ENCODE data around the gene MPHOSPH9.

The MPHOSPH9 gene

DNA sequence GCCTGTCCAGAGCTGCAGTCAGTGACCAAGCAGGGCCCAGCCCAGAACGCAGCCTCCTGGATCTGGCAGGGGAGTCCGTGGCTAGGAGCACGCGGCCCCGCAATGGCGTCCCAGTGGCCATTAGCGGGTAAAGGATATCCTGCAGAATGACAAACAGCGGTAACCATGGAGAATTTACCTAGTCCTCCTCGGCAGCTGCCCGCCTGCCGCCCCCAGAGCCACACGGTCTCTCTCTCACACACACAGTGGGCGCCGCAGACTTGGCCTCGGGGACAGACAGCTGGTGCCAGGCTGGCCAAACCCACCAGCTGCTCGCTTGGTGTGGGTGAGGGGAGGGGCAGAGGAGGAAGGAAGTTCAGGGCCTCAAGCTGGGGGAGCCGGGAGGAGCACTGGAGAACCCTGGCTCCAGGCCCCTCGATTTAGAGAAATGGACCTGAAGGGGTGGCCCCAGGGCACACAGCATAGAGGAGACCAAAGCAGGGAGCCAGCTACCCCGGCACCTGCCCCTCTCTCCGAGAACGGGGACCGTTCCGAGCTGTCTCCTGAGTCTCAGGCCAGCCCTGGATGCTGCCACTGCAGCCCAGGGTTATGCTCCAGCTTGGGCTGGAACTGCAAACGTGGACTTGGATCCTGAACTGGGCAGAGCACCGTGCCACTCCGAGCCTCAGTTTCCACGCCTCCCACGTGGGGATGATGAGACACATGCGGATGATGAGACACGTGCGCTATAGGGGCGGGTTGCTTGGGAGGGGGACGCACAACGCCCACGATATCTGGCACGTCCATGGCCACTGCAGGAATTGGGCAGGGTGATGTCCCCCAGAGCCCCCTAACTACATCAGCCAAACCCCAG is 35.3 kb upstream of the MPHOSPH9 start:
- Histone ChIP-seq H3K4me1 (ENCODE audit: control insufficient read depth, insufficient read depth, low read length) (peaks cover 14% of the 10 kb centered on the region), H3K27me3 (ENCODE audit: control insufficient read depth, insufficient read depth, low read length) (no peaks in the 10 kb centered on the region), H3K36me3 (ENCODE audit: control insufficient read depth, insufficient read depth, low read length) (peaks cover 13% of the 10 kb centered on the region; the same call in 1 of the 2 replicates), H3K27ac (ENCODE audit: low read length) (no peak overlapping the region), H3K4me3 (ENCODE audit: low read length) (no peak overlapping the region), H3K9me3 (ENCODE audit: control insufficient read depth, insufficient read depth, low read length) (no peaks in the 10 kb centered on the region)
- no CpG with 5 or more reads among the region's 36 CpGs for WGBS (ENCODE audit: insufficient coverage, insufficient read length)
- DNase-seq (ENCODE audit: low read depth, low spot score): no peak

DNA sequence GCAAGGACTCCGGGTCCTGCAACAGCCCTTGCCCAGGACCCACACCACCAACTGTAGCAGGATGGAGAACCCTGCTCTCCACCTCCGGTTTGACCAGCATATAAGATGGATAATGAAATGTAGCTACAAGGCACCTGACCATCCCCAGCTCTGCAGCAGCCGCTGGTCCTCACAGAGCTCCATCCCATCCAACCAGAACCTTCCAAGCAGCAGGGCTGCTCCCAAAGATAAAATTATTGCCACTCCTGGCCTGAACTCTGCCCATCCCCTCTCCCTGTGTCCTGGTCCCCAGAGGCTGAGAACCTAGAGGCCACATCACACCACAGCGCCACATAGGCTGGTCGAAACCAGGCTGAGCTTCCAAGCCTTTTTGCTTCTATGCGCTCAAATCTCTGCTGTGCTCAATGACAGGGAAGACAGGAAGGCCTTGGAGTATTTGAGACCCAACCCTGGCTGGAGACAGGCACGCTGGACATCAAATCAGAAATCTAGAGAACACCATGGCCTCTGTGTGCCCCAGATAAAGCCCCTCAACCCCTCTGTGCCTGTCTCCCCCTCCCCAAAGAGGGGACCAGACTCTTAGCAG is 34.5 kb upstream of the MPHOSPH9 start:
- Histone ChIP-seq H3K27ac (ENCODE audit: low read length) (no peak overlapping the region), H3K4me3 (ENCODE audit: low read length) (no peak overlapping the region), H3K27me3 (ENCODE audit: control insufficient read depth, insufficient read depth, low read length) (no peaks in the 10 kb centered on the region), H3K36me3 (ENCODE audit: control insufficient read depth, insufficient read depth, low read length) (peaks cover 14% of the 10 kb centered on the region; the same call in 1 of the 2 replicates), H3K4me1 (ENCODE audit: control insufficient read depth, insufficient read depth, low read length) (peaks cover 12% of the 10 kb centered on the region), H3K9me3 (ENCODE audit: control insufficient read depth, insufficient read depth, low read length) (no peaks in the 10 kb centered on the region)
- no peak for DNase-seq (ENCODE audit: low read depth, low spot score)
- WGBS (ENCODE audit: insufficient coverage, insufficient read length): no CpG with 5 or more reads among the region's 7 CpGs

DNA sequence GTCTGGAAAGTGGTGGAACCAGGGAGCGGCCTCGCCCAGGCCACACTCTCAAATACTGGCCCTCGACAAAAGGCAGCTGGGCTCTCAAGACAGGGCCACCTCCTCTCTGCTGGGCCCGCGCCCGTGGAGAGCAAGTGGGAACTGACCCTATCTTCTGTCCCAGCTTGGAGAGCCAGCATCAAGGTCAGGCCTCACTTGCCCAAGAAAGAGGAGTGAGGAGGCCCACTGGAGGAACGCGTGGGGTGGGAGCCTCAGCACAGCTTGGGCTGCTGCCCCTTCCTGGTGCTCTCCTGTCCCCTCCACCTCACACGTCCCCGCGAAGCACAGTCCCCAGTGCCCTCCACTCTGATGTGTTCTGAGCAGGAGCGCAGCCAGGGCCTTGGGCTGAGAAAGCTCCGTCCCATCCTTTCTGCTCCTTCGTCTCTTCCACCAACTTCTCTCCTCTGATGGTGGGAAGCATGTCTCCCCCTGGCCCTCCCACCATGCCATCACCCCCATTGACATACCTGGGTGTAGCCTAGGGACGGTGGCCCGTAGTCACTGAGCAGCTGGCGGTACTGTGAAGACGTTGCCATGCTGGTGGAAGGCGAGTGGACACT is 33.8 kb upstream of the MPHOSPH9 start:
- Histone ChIP-seq H3K27me3 (ENCODE audit: control insufficient read depth, insufficient read depth, low read length) (no peaks in the 10 kb centered on the region), H3K9me3 (ENCODE audit: control insufficient read depth, insufficient read depth, low read length) (no peaks in the 10 kb centered on the region), H3K27ac (ENCODE audit: low read length) (no peak overlapping the region), H3K4me1 (ENCODE audit: control insufficient read depth, insufficient read depth, low read length) (peaks cover 12% of the 10 kb centered on the region), H3K36me3 (ENCODE audit: control insufficient read depth, insufficient read depth, low read length) (peaks cover 14% of the 10 kb centered on the region; the same call in 1 of the 2 replicates), H3K4me3 (ENCODE audit: low read length) (no peak overlapping the region)
- DNase-seq (ENCODE audit: low read depth, low spot score): no peak
- WGBS (ENCODE audit: insufficient coverage, insufficient read length): no CpG with 5 or more reads among the region's 19 CpGs

DNA sequence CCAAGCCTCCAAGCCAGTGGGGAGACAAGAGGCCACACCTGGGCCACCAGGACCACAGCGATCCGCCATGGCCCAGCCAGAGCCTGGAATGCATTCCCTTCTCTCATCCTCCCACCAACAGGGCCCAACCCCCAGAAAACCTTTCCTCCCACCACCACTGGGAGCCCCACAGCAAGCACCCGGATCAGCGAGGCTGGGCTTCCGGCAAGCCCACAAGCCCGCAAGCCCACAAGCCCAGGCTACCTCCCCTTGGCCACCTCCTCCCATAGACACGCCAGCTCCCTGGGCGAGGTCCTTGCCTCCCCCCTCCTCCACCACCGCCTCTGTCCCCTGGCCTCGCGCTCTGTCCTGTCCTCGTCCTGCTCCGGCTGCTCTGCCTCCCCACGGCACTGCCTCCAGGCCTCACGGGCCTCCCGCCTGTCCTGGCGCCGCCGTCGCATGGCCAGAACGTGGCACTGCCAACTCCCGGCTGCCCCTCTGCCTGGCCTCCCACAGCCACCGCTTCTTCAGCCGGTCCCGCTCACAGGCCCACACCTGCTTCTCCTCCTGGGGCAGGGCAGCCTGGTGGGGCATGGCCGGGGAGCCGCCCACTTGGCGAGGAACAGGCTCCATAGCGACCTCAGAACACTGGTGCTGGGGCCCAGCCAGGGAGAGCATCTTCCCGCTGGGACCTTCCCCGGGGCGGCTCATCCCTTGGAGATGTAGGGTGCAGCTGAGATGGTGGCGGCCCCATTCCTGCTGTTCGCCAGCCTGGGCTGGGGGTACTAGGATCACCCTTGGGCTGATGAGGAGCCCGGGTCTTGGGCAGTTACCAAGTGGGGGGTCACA is 33.1 kb upstream of the MPHOSPH9 start:
- no CpG with 5 or more reads among the region's 35 CpGs for WGBS (ENCODE audit: insufficient coverage, insufficient read length)
- peaks cover 14% of the 10 kb centered on the region; the same call in 1 of the 2 replicates for H3K36me3 ChIP-seq (ENCODE audit: control insufficient read depth, insufficient read depth, low read length)
- H3K27me3 ChIP-seq (ENCODE audit: control insufficient read depth, insufficient read depth, low read length): no peaks in the 10 kb centered on the region
- DNase-seq (ENCODE audit: low read depth, low spot score): no peak
- no peak overlapping the region for H3K4me3 ChIP-seq (ENCODE audit: low read length)
- H3K4me1 ChIP-seq (ENCODE audit: control insufficient read depth, insufficient read depth, low read length): peaks cover 12% of the 10 kb centered on the region
- H3K9me3 ChIP-seq (ENCODE audit: control insufficient read depth, insufficient read depth, low read length): no peaks in the 10 kb centered on the region
- no peak overlapping the region for H3K27ac ChIP-seq (ENCODE audit: low read length)

DNA sequence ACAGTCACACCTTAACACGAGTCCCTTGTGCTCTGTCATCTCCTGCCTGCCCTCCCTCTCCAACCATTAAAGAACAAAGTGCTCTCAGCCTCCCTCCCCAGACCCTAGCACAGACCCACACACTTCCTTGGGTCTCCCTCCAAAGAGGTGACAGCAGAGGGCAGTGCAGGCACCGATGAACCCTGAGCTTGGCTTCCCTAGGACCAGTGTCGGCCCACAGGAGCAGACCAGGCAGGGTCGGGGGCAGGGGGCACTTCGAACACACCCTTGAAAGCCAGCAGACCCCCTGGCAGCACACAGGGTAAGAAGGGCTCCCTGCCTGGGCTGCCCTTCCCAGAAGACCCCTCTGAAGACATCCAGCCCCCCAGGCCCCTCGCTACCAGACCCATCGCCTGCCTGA is 31.7 kb upstream of the MPHOSPH9 start:
- H3K36me3 ChIP-seq (ENCODE audit: control insufficient read depth, insufficient read depth, low read length): peaks cover 14% of the 10 kb centered on the region; the same call in 1 of the 2 replicates
- no peaks in the 10 kb centered on the region for H3K9me3 ChIP-seq (ENCODE audit: control insufficient read depth, insufficient read depth, low read length)
- H3K27me3 ChIP-seq (ENCODE audit: control insufficient read depth, insufficient read depth, low read length): no peaks in the 10 kb centered on the region
- no CpG with 5 or more reads among the region's 7 CpGs for WGBS (ENCODE audit: insufficient coverage, insufficient read length)
- peaks cover 12% of the 10 kb centered on the region for H3K4me1 ChIP-seq (ENCODE audit: control insufficient read depth, insufficient read depth, low read length)
- no peak overlapping the region for H3K27ac ChIP-seq (ENCODE audit: low read length)
- DNase-seq (ENCODE audit: low read depth, low spot score): no peak
- no peak overlapping the region for H3K4me3 ChIP-seq (ENCODE audit: low read length)

DNA sequence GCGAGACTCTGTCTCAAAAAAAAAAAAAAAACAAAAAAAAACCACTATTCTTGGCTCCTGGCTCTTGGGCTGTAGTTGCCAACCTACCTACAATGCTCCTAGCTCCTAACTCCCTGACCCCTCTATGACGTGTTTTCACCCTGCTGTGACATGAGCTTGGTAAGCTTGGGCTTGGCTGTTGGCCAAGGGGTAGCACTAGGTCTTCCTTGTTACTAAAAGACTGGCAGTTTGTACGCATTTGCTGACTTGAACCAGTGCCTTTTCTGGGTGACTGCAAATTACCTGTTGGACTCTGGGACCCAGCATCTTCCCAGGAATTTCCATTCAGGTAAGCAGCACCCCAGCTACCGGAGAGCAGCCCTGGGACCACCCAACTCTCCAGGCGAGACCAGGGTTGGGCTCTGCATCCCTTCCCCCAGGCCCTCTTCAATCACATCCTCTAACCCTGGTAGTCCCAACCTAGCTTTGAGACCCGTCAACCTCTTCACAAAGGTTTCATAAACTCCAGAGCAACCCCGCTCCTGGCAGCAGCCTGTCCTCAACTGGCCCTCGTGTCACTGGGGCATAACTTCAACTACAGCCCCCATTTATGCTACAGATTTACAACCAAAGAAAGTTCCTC is 30.4 kb upstream of the MPHOSPH9 start:
- no peak for DNase-seq (ENCODE audit: low read depth, low spot score)
- Histone ChIP-seq H3K4me1 (ENCODE audit: control insufficient read depth, insufficient read depth, low read length) (peaks cover 4% of the 10 kb centered on the region; the same call in 1 of the 2 replicates), H3K4me3 (ENCODE audit: low read length) (no peak overlapping the region), H3K27ac (ENCODE audit: low read length) (no peak overlapping the region), H3K27me3 (ENCODE audit: control insufficient read depth, insufficient read depth, low read length) (no peaks in the 10 kb centered on the region), H3K9me3 (ENCODE audit: control insufficient read depth, insufficient read depth, low read length) (no peaks in the 10 kb centered on the region), H3K36me3 (ENCODE audit: control insufficient read depth, insufficient read depth, low read length) (peaks cover 14% of the 10 kb centered on the region; the same call in 1 of the 2 replicates)
- WGBS (ENCODE audit: insufficient coverage, insufficient read length): no CpG with 5 or more reads among the region's 8 CpGs

DNA sequence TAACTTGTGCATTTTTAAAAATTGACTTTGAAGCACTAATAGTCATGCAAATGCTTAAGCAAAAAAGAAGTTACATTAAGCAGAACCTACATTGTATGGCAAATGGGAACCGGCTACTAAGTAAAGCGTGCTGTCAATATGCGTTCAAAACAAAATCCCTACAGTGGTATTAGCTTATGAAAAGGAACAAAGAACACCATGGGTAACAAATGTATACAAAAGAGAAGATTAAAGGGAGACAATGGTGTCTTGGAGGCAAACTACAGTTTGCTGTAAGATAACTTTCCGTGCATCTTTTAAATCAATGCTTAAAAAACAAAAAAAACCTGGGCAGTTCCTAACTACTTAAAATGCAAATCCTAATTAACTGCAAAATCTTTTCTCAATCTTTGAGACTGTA is 28.3 kb upstream of the MPHOSPH9 start:
- no CpG with 5 or more reads among the region's 4 CpGs for WGBS (ENCODE audit: insufficient coverage, insufficient read length)

DNA sequence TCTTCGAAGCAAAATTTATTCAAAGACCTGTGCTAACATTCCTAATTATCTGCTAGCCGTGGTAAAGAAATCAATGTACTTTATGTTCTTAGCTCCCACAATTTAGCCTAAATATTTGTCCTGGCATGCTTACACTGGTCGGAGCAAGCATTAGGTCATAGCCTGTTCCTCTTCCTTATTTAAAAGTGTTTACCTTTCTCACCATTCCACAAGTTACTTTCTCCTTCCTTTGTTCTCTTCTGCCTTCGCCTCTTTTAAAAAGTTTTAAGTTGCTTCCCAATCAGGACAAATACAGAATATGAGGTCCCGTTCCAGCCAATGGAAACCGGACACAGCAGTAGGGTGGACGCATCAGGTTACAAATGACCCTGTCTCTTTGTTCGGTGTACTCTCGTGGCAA is 27.1 kb upstream of the MPHOSPH9 start:
- Histone ChIP-seq H3K4me1 (ENCODE audit: control insufficient read depth, insufficient read depth, low read length) (no peaks in the 10 kb centered on the region), H3K9me3 (ENCODE audit: control insufficient read depth, insufficient read depth, low read length) (no peaks in the 10 kb centered on the region), H3K4me3 (ENCODE audit: low read length) (no peak overlapping the region), H3K27ac (ENCODE audit: low read length) (no peak overlapping the region), H3K27me3 (ENCODE audit: control insufficient read depth, insufficient read depth, low read length) (no peaks in the 10 kb centered on the region), H3K36me3 (ENCODE audit: control insufficient read depth, insufficient read depth, low read length) (peaks cover 6% of the 10 kb centered on the region; the same call in 1 of the 2 replicates)
- no CpG with 5 or more reads among the region's 9 CpGs for WGBS (ENCODE audit: insufficient coverage, insufficient read length)
- no peak for DNase-seq (ENCODE audit: low read depth, low spot score)

More for the DNA sequence above, 28.3 kb upstream of the MPHOSPH9 start:
- peaks cover 8% of the 10 kb centered on the region; the same call in 1 of the 2 replicates for H3K36me3 ChIP-seq (ENCODE audit: control insufficient read depth, insufficient read depth, low read length)
- no peak overlapping the region for H3K27ac ChIP-seq (ENCODE audit: low read length)
- H3K27me3 ChIP-seq (ENCODE audit: control insufficient read depth, insufficient read depth, low read length): no peaks in the 10 kb centered on the region
- H3K4me3 ChIP-seq (ENCODE audit: low read length): no peak overlapping the region
- no peaks in the 10 kb centered on the region for H3K9me3 ChIP-seq (ENCODE audit: control insufficient read depth, insufficient read depth, low read length)
- DNase-seq (ENCODE audit: low read depth, low spot score): no peak
- no peaks in the 10 kb centered on the region for H3K4me1 ChIP-seq (ENCODE audit: control insufficient read depth, insufficient read depth, low read length)

DNA sequence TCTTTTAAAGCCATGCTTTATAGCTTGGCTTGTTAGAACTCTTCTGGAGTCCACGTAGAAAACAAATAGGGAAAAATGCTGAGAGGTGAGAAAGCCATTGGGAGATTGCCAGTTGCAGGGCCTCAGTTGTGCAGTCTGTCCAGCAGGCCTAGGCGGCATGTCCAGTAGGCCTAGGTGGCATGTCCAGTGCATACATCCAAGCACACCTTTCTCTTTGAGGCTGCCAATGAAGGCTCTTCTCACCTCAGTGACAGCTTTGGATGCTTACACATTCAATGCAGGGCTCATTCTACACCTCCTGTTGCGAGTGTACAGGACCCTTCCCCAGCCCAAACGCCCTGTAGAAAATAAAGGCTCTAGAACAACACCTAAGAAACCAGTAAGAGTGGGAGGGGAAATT is 25.7 kb upstream of the MPHOSPH9 start:
- H3K36me3 ChIP-seq (ENCODE audit: control insufficient read depth, insufficient read depth, low read length): peaks cover 12% of the 10 kb centered on the region
- no peak overlapping the region for H3K27ac ChIP-seq (ENCODE audit: low read length)
- DNase-seq (ENCODE audit: low read depth, low spot score): no peak
- no peaks in the 10 kb centered on the region for H3K9me3 ChIP-seq (ENCODE audit: control insufficient read depth, insufficient read depth, low read length)
- WGBS (ENCODE audit: insufficient coverage, insufficient read length): no CpG with 5 or more reads among the region's 4 CpGs
- no peak overlapping the region for H3K4me3 ChIP-seq (ENCODE audit: low read length)
- H3K27me3 ChIP-seq (ENCODE audit: control insufficient read depth, insufficient read depth, low read length): no peaks in the 10 kb centered on the region
- no peaks in the 10 kb centered on the region for H3K4me1 ChIP-seq (ENCODE audit: control insufficient read depth, insufficient read depth, low read length)

Data from iPS DF 6.9 (cell line).